NCI-H1417 treated with DMSO at 0.1 percent for 48 hours (cell line): Measurements from ENCODE around the gene LRRC75B.
A peak's percentile ranks its signal among the peaks of the same experiment; 100 is the strongest.

Experiments
- DNase-seq: peaks from one replicate; lab custom pipeline; 2025; lab: John Stamatoyannopoulos, UW

LRRC75B gene

GRCh38 chr22:24585461-24585860 is 7.4 kb downstream of the LRRC75B start:
- DNase-seq: no peak

DNA sequence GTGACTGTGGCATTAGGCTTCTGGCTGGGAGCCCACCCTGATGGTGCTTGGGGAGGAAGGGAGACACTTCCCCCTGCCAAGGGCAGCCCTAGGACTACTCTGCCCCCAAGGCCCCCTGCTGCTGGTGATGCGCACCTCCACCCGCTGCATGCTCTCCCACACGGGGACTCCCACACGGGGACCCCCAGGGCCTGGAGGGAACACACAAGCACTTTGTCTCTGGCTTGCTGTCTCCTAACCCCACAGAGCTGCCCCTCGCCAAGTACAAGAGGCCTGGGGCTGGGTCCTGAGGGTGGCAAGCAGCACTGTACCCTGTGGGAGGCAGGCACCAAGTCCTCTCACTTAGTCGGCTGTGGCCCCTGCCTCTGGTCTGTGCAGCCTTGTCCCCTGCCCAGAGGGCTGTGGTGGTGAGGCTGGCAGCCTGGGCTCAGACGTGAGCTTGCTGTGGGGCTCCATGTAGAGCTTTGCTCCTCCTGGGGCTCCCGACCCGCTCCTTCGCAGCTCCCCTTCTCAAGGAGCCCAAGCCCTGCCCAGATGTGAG is 7.9 kb downstream of the LRRC75B start:
- no peak for DNase-seq

DNA sequence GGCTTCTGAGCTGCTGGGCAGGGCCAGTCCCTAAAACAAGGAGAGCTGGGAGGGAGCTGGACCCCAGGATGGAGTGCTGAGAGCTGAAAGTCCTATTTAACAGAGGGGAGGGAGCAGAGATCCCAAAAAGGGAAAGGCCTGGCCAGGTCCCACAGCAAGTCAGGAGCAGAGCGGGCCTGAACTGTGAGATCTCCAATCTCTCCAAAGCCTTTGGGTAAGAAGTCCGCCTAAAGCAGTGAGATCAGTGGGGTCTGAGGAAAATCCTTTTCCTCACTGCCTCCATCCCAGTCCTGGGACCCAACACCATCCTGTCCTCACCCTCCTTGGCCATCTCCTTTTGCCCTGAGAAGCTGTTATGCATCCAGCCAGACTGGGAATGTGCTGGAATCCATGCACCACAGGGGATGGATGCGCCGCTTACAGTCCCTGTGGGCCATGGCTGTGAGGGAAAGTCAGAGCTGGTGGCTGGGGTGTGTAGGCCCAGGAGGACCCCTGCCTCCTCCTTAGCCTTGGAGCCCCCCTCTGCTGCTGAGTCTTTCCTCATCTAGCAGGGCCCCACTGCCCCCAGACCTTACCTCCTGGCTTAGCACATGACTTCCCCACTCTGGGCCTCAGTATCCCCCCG is 8.6 kb downstream of the LRRC75B start:
- no peak for DNase-seq

GRCh38 chr22:24583221-24584165 is 9.4 kb downstream of the LRRC75B start:
- DNase-seq: no peak

GRCh38 chr22:24582056-24582814 is 10.6 kb downstream of the LRRC75B start:
- DNase-seq: no peak

- no peak for DNase-seq
Observed at GRCh38 chr22:24580276-24580675, 12.6 kb downstream of the LRRC75B start.

DNA sequence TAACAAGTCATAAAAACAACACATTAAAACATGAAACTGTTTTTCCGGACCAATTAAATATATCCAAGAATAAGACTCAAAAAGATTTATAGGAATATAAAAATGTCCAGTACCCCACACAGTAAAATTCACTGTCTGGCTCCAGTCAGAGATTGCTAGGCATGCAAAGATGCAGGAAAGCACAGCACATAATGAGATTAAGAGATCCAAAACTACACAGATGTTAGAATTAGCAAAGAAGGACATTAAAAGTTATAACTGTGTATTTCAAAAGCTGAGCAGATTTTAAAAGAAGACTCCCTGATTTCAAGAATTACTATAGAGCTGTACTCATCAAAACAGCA is 13.6 kb downstream of the LRRC75B start:
- no peak for DNase-seq

DNA sequence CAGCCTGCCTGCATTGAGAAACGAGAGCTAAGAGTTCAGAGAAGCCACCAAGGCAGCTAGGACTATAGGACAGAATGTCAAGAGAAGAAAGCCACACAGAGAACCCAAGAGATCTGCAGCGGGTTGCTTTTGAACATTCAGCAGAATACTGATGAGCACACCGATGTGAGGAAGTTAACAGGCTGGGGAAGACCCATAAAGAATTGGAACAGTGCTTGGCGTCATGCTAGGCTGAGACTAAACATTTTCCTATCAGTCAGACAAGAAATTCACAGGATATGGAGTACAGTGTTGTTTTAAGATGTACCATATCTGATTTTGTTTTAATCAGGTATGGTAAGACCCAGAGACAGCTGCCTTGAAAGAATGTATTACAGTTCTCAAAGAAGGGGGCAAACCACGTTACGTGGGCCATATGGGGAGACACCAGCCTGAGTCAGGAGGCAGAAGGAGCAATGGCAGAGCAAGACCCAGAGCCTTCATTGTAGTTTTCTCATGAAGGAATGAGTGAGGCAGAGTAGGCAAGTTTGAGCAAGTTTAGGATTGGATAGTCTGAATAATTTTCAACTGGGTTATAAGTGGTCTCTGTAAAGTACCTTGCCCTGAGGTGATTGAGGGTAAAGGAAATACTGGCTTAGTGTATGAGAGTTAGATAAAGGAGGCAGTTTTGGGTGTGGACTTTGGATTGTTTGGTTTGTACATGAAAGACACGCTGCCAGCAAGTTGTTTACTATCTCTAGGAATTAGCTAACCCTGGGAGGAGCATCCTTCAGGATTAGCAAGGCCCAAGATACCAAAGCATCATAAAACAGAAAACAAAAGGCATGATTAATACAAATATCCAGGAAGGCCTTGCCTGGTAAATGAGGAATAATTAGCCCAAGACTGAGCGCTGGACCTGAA is 14.3 kb downstream of the LRRC75B start:
- no peak for DNase-seq

DNA sequence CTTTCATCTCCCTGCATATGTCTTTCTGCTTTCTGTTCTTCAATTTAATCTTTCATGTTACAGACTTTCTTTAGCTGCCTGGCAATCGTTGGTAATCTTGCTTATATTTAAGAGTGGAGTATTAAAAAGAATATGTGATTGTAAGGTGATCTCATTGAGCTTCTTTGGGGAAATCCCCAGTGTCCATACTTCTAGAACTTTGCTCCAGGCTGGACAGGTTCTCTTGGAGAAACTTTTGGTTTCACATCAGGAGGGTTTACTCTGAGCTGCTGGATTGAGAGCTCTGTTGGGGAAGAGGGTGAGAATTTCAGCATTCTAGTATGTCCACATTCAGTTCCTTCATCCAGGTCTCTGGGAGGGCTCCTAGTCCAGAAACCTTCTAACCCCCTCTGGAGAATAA is 16.1 kb downstream of the LRRC75B start:
- no peak for DNase-seq

GRCh38 chr22:24571266-24571665 is 21.6 kb downstream of the LRRC75B start:
- no peak for DNase-seq

- DNase-seq: no peak
Observed at GRCh38 chr22:24567668-24568067, 25.2 kb downstream of the LRRC75B start.

GRCh38 chr22:24566899-24567511 is 25.9 kb downstream of the LRRC75B start:
- no peak for DNase-seq

DNA sequence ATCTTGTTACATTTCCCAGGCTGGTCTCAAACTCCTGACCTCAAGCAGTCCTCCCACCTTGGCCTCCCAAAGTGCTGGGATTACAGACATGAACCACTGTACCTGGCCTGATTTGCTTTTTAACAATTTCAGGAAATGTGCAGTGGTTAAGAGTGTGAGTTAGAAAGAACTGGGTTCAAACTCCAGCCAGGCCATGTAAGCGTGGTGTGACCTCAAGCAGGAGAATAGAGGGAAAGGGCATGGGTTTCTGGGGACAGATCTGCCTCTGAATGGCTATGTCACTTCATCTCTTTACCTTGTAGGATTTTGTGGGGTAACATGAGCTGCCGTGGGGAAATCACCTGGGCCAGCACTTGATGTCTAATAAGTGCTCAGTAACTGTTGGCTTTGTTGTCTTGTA is 27.8 kb downstream of the LRRC75B start:
- no peak for DNase-seq

- DNase-seq: no peak
Observed at GRCh38 chr22:24564376-24565058, 28.4 kb downstream of the LRRC75B start.

DNA sequence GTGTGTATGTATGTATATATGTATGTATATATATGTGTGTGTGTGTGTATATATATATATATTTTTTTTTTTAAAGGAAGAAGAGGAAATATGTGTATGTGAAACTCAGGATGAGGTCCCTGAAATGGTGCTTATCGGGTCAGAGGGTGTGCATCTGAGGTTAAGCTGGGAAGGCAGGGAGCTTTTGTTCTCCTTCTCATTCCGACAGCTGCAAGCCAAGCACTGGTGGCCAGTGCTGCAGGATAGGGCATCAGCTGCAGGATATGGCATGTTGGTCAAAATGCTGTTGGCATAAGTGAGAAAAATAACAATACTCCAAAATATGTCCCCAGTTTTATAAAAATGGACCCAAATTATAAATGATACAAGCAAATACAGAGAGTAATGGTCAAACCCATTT is 29.6 kb downstream of the LRRC75B start:
- DNase-seq: no peak

- DNase-seq: no peak
Observed at GRCh38 chr22:24559471-24559870, 33.4 kb downstream of the LRRC75B start.

DNA sequence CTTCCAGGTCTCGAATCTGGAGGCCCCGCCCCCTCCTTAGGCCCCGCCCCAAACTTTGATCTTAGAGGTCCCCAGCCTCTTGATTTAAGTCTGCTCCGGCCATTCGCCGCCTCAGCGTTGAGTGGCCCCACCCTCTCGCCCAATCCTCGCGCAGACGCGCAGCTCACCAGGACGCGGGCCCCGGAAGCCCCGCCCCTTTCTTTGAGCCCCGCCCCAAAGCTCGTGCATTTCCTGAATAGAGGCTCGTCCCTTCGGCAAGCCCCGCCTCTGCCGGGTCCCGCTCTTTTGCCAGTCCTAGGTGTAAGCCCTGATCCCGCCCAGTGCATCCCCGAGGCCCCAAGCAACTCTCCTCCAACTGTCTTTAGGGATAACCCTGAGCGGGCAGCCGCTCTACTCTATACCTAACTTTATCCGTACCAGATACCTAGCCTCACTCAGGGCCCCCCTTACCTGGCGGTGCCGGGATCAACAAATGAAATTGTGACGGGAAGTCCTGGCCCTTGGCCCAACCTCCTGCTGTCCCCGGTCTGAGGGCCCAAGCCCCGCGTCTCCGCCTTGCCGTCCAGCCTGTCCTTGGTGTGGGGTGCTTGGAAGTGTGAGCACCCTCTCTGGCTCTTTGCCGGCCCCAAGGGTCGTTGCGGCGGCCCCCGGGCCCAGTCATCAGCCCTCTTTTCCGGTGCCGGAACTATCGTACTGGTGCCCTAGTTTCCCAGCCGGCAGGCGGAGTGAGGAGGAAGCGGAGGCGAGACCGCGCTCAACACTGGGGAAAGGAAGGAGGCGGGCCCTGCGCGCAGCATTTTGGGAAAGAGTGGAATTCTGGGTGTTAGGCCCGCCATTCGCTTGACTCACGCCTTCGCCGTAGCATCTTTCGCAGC is 37.5 kb downstream of the LRRC75B start, which contains the start of gene SNRPD3:
Gene SNRPD3 (plus strand): TSS at position 835 of the 875 bp plus-strand sequence. CDS start 1,676 bp downstream, outside the sequence.
- DNase-seq: peak; percentile 73

DNA sequence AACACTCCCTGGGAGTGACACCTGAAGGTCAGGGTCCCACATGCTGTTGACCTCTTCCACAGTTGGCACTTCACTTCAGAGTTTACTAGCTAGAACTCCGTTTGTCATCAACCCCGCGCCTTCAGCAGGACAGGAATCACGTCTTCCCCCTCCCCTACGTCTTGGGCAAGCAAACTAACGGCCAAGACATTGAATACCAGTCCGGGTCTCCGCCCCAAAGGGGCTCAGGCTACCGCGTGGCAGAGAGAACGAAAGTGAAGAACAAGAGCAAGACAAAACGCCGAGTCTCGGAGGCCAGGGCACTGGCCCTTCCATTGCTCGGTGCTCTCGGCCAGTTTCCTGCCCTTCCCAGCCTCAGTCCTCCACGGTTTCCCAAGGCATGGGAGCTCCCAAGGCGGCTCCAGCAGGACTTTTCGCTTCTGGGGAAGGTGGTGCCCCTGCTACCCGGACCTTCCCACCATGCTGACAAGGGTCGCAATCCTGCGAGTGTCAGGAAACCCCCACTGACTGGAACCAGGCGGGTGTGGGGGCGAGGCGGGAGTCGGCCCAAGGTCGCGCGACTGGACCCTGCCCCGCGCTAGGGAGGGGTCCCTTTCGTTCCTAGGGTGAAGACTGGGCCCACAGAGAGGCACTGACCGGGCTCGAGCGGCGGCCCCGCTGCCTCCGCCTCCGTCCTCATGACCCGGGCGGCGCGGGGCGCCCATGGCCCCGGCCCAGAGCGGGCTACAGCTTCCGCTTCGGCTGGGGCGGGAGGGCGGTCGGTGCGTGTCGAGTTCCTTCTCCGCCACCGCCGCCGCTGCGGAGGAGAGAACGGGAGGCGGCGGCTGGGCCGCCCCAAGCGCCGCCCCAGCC is 38.3 kb downstream of the LRRC75B start, which contains the start of gene GUCD1:
Gene GUCD1 (minus strand): TSS at position 826 of the 852 bp plus-strand sequence. CDS start 147 bp downstream, at position 679.
- no peak for DNase-seq
